Measurements from ENCODE around the gene SLC30A1. TPM values are rescaled to one million over a fixed set of nuclear protein-coding genes. Genes with fewer than 3 reads are reported as not detected.
A peak's percentile ranks its signal among the peaks of the same experiment; 100 is the strongest.
"Not testable (repeated sequence)": the region's sequence is repeated elsewhere in the genome, so short reads cannot be mapped to it uniquely, and the experiment has no call there.

SLC30A1 gene
- total RNA-seq, 1 donor from 2014 or later, result 35.8 TPM

- no peak for DNase-seq
Measured at GRCh38 chr1:211583011-211583992, 4.3 kb upstream of the SLC30A1 start.

GRCh38 chr1:211581526-211581925 lies 2.6 kb upstream of the SLC30A1 start:
- peak; percentile 10 for DNase-seq

DNA sequence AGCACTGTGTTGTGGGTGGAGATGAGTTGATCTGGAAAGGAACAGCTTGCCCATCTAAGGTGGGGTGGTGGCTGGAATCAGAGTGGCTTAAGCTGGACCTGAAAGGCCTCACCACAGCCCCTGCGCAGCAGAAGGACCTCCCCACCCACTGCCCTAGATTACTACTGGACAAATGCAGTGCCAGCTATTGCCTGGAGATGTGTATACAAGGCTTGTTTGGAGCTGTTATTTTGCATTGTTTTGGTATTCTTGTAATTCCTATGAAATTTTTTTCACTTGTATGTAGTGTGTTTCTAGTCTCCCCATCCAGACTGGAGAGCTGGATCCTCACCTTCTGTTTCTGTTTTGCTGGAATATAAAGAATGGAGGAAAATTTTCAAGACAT lies 1.3 kb upstream of the SLC30A1 start:
- DNase-seq, result no peak

- peak; percentile 83 for DNase-seq
Measured at GRCh38 chr1:211579440-211580302, 710 bp upstream of the SLC30A1 start.

DNA sequence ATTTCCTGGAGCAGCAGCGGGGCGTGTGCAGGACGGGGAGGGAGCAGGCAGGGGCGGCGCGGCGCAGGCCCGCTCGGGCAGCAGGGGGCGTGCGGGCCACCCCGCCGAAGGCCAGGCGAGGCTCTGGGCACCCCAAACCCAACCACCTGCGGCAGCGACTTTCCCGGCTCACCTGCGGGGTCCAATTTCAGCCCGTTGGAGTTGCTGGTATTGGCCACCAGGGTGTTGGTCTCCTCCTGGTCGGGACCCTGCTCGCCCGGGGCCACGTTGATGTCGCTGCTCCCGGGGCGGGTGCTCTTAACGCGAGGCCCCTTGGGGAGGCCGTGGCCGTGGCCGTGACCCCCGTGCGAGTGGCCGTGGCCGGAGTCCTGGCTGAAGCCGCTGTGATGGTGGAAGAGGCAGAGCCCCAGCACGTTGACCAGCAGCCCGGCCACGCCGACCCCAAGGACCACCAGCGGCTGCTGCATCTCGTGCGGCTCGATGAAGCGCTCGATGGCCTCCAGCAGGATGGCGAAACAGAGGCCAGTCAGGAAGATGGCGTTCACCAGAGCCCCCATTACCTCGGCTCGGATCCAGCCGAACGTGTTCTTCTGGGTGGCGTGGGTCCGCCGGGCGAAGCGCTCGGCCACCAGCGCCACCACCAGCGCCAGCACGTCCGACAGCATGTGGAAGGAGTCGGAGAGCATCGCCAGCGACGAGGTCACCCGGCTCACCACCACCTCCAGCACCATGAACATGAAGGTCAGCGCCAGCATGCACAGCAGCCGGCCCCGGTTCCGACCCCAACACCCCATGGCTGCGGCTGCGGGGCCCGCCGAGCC lies 932 bp downstream of the SLC30A1 start:
- peak; percentile 83 for DNase-seq

DNA sequence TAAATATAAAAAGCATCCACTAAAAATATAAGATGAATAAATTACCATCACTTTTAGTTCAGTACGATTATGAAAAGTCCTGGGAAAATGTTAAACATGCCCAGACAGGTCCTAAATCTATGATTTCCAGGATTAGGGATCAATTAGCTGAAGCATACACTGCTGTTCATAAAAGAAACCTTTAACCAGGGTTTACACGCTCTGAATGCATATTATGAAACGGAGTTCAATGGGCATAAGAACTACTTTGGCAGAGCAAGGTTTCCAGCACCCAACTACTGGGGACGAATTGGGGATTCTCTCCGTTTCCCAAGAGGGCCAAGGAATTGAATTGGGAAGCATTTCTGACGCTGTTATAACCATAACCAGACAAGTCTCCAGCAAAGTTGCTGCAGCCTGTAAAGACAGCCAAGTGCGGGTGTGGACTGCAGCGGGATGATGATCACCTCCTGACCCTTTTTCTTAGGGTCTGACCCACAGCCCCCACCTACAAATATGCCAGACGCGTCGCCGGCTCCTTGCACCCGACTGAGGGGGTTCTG lies 1.6 kb downstream of the SLC30A1 start:
- no peak for DNase-seq

GRCh38 chr1:211576717-211577116 lies 2.2 kb downstream of the SLC30A1 start:
- no peak for DNase-seq

- no peak for DNase-seq
Measured at GRCh38 chr1:211574705-211575104, 4.3 kb downstream of the SLC30A1 start.

DNA sequence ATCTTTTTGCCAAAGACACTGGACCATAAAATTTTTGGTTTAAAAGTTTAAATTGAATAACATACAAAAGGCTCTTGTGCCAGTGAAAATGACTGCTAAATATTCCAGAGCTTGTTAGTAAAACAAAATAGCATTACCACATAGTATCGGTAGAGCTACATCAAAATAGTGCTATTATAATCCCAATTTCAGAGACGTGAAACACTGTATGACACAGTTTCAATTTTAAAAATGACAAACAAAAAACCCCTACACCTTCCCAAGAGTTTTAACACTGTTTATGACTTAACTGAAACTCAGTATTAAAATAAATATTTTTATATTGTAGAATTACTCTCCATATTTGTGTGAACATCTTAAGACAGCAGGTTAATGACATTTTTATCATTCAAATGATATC lies 7.0 kb downstream of the SLC30A1 start:
- no peak for DNase-seq

DNA sequence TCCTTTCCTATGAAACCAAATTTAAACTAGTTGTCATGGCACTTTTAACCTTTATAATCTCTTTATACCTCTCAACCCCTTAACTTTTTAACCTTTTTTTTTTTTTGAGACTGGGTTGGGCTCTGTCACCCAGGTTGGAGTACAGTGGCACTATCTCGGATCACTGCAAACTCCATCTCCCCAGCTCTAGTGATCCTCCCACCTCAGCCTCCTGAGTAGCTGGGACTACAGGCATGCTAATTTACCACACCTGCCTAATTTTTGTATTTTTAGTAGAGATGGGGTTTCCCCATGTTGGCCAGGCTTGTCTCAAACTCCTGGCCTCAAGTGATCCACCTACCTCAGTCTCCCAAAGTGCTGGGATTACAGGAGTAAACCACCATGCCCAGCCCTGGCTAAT lies 8.6 kb downstream of the SLC30A1 start:
- DNase-seq, result not testable (repeated sequence)

DNA sequence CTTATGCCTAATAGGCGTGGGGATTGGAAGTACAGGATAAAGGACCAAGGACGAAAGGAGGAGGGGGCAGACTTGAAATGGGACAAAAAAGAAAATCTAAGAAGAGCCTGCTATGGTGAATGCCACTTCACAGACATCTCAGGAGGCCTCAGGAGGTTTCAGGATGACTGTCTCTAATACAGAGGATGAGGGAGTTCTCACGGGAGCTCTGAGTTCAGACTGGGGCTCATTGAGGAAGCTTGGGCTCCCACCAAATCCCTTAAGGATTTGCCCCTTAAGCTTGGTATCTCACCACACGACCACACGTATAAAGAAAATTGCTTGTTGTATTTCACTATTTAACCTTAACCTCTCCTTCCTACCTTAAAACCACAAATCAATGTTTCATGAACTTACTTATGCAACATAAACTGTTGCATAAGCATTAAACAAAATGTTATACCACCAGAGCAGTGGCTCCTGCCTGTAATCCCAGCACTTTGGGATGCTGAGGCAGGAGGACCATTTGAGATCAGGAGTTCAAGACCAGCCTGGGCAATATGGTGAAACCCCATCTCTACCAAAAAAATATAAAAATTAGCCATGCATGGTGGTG lies 12.4 kb downstream of the SLC30A1 start:
- no peak for DNase-seq

DNA sequence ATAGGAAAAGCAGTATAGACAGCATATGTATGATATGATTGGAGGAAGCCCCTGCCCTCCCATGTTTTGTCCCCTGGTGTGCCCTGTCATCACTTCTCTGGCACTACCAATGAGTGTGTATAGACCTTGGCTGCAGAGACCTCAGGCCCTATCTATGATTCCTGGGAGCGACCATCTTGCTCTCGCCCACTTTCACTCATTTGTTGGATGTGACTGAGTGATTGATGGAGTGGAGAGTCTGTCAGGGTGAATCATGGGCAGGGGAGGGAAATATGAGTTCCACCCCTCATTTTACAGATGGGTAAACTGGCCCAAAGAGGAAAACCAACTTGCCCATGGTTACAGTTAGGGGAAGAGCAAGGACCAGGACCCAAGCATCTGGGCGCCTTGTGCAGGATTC lies 14.9 kb downstream of the SLC30A1 start:
- no peak for DNase-seq

GRCh38 chr1:211559222-211560010 lies 19.5 kb downstream of the SLC30A1 start:
- DNase-seq, result no peak

DNA sequence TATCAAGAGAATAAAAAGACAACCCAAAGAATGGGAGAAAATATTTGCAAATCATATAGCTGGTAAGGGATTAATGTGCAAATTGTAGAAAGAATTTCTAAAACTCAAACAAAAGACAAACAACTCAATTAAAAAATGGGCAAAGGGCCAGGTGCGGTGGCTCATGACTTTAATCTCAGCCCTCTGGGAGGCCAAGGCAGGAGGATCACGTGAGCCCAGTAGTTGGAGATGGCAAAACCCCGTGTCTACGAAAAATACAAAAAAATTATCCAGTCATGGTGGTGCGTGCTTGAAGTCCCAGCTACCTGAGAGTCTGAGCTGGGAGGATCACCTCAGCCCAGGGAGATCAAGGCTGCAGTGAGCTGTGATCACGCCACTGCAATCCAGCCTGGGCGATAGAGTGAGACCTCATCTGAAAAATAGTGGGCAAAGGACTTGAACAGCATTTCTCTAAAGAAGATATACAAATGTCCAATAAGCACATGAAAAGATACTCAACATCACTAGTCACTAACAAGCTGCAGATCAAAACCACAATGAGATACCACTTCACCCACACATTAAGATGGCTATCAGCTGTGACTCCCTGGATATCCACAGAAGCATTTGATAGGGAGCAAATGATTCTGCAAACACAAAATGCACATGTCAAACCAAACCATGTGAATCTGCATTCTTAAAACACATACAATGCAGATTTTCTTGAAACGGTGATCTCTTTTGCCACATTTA lies 20.9 kb downstream of the SLC30A1 start:
- no peak for DNase-seq

DNA sequence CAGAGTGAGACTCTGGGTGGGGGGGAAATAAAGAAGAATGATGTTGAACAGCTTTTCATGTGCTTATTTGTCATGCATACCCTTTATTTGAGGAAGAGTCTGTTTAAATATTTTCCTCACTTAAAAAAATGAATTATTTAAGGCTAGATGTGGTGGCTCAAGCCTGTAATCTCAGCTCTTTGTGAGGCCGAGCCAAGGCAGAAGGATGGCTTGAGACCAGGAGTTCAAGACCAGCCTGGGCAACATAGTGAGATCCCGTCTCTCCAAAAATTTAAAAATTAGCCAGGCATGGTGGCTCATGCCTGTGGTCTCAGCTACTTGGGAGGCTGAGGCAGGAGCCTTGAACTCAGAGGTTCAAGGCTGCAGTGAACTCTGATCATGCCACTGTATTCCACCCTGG lies 25.4 kb downstream of the SLC30A1 start:
- no peak for DNase-seq

DNA sequence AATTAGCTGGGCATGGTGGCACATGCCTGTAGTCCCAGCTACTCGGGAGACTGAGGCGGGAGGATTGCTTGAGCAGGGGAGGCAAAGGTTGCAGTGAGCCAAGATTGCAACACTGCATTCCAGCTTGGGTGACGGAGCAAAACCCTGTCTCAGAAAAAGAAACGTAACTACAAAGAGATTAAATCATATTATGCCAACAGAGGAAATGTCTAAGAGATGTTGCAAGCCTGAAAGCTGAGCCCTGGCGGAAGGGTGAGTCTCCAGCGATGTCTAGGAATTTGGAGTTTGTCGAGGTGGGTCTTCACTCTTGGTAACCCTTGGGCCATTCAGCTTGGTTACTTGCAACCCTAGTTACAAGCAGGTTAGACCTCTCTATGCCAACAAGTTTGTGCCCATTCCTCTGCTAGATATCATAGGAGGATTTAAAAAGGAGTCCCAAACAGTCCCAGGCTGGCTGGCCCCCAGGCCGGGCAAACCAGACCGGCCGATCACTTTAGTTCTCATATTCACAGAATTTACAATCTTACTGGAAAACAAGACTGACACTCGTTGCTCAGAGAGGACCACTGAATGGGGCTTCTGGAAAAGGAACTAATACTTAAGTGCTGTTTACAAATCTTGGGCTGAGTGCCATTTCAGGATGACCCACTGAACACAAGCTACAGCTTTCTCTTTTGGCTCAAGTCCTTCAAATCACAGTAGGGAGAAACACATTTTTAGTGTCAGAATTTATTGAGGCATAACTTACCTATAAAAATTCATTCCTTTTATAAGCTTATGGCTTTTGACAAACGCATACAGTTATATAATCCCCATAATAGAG lies 27.1 kb downstream of the SLC30A1 start:
- DNase-seq, result no peak

DNA sequence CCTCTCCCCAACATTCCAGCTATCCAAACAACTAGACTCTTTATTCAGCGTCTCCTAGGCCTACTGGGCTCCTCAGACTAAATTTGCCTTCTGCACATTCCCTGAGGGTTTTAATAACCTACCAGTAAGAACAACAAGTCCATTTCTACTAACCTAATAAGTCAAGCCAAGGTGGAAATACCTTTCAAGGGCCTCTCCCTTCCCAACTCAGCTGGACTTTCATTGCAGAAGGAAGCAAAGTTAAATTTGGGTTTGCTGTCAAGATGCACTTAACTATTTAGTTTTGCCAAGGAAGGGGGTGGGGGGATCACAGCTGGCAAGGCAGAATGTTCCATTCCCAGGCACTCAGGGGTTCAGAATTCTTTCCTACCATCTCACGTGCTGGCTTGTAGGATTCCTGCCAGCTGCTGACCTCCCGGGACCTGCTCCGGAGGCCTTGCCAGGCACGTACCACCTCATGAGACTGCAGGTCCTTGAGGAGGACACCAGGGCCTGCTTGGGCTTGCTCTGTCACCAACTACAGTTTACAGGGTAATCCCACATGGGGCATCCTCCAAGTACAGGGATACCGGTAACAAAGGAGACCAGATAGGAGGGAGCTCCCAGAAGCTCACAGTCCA lies 29.8 kb downstream of the SLC30A1 start:
- peak; percentile 52 for DNase-seq

DNA sequence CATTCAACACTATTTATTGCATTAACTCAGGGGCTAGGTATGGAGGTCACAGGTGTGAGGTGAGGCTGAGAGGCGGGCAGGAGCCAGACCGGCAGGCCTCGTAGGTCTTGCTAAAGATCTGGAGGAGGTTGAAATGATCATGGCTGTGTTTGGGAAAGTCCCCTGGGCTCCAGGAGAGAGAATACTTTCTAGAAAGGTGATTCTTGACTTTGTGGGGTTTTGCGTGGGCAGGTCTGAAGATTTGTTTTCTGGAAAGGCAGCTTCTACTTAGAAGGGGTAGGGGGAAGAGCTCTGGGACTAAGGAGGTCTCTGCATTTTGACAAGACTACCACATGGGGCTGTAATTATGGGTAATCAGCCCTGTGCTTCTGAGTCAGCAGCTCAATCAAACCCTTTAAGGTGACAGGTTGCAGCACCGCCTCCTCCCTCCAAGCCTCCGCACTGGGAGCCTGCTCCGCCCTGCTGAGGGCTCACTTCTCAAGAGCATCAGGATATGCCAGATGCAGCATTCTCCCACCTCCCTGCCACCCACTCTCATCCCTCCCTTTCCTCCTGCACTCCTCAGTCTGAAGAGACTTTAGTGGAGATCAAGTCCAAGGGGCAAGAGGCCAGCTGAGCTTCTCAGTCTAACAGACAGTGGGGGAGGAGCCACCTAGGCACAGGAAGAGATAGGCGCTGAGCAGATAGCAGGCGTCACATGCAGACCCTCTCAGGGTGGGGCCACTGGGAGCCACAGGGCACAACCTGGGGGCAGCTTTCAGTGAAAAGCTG lies 30.5 kb downstream of the SLC30A1 start:
- DNase-seq, result peak; percentile 33
